HG02610 (cell line): ENCODE data around the gene CRIM1.

ENCODE experiments used
- ATAC-seq: cut with Tn5 transposase; IDR thresholded peaks from one replicate; pipeline ENCODE4 v1.9.1; 2021; ENCODE audit warnings: mild to moderate bottlenecking, moderate library complexity; ENCODE audit not compliant: unreplicated experiment

The CRIM1 gene

GRCh38 chr2:36511858-36512603 is 156.5 kb downstream of the CRIM1 start:
- ATAC-seq = peak; percentile 56

- ATAC-seq = peak; percentile 8
Measured at GRCh38 chr2:36512705-36513104, 157.1 kb downstream of the CRIM1 start.

- peak; percentile 69 for ATAC-seq
Measured at GRCh38 chr2:36513661-36514060, 158.1 kb downstream of the CRIM1 start.

GRCh38 chr2:36515538-36515937 is 160.0 kb downstream of the CRIM1 start:
- ATAC-seq = no peak

- no peak for ATAC-seq
Measured at GRCh38 chr2:36516136-36516870, 160.7 kb downstream of the CRIM1 start.

- no peak for ATAC-seq
Measured at GRCh38 chr2:36520431-36520830, 164.9 kb downstream of the CRIM1 start.

- ATAC-seq = no peak
Measured at GRCh38 chr2:36523153-36523552, 167.6 kb downstream of the CRIM1 start.

- no peak for ATAC-seq
Measured at GRCh38 chr2:36525245-36525644, 169.7 kb downstream of the CRIM1 start.

GRCh38 chr2:36526226-36526625 is 170.6 kb downstream of the CRIM1 start:
- ATAC-seq = no peak

GRCh38 chr2:36528274-36528673 is 172.7 kb downstream of the CRIM1 start:
- ATAC-seq = peak; percentile 71

GRCh38 chr2:36528766-36529392 is 173.3 kb downstream of the CRIM1 start:
- no peak for ATAC-seq

GRCh38 chr2:36530178-36530982 is 174.8 kb downstream of the CRIM1 start:
- ATAC-seq = peak; percentile 83

- ATAC-seq = no peak
Measured at GRCh38 chr2:36530983-36531354, 175.4 kb downstream of the CRIM1 start.

- no peak for ATAC-seq
Measured at GRCh38 chr2:36534275-36534799, 178.8 kb downstream of the CRIM1 start.

GRCh38 chr2:36535099-36535498 is 179.5 kb downstream of the CRIM1 start:
- no peak for ATAC-seq

- no peak for ATAC-seq
Measured at GRCh38 chr2:36536776-36537175, 181.2 kb downstream of the CRIM1 start.

- ATAC-seq = no peak
Measured at GRCh38 chr2:36538335-36538734, 182.8 kb downstream of the CRIM1 start.

- ATAC-seq = peak; percentile 72
Measured at GRCh38 chr2:36539631-36540030, 184.1 kb downstream of the CRIM1 start.

GRCh38 chr2:36540986-36541754 is 185.6 kb downstream of the CRIM1 start:
- ATAC-seq = no peak
